Stimulated activated CD4-positive, alpha-beta T cell treated with anti-CD3 and anti-CD28 coated beads, Interleukin-15, amount 100 ng/mL, for 48 hours (primary cell): ENCODE measurements around the gene OR2M2.

Source experiments
- DNase-seq, 2 donors: peaks; one replicate each; pipeline ENCODE4 v3.0.0-alpha.2; 2020; ENCODE audit warnings: low read depth in 2 of 2

The OR2M2 gene

GRCh38 chr1:248174521-248174920 is at the start of gene OR2M2:
Gene OR2M2 (plus strand): TSS chr1:248174821. CDS start chr1:248179986, 5,165 bp downstream.
- DNase-seq: no peak

- no peak for DNase-seq
Observed at GRCh38 chr1:248127653-248128052, 47.0 kb upstream of the OR2M2 start.

GRCh38 chr1:248136811-248137210 is 37.8 kb upstream of the OR2M2 start:
- no peak for DNase-seq

- no peak for DNase-seq
Observed at GRCh38 chr1:248140846-248141245, 33.8 kb upstream of the OR2M2 start.

- no peak for DNase-seq
Observed at GRCh38 chr1:248143311-248143710, 31.3 kb upstream of the OR2M2 start.

- no peak for DNase-seq
Observed at GRCh38 chr1:248144513-248145198, 30.0 kb upstream of the OR2M2 start, which contains the start of gene OR2M5. Gene OR2M5 (plus strand): TSS chr1:248145148. CDS start chr1:248145148, 0 bp downstream.

- no peak for DNase-seq
Observed at GRCh38 chr1:248152056-248152827, 22.4 kb upstream of the OR2M2 start.

- DNase-seq: no peak
Observed at GRCh38 chr1:248155927-248156326, 18.7 kb upstream of the OR2M2 start.

- DNase-seq: no peak
Observed at GRCh38 chr1:248158758-248159157, 15.9 kb upstream of the OR2M2 start.

- no peak for DNase-seq
Observed at GRCh38 chr1:248164031-248164430, 10.6 kb upstream of the OR2M2 start.

GRCh38 chr1:248165186-248165585 is 9.4 kb upstream of the OR2M2 start:
- no peak for DNase-seq

GRCh38 chr1:248183996-248184395 is 9.4 kb downstream of the OR2M2 start:
- no peak for DNase-seq

GRCh38 chr1:248187363-248187762 is 12.7 kb downstream of the OR2M2 start:
- DNase-seq: no peak

- no peak for DNase-seq
Observed at GRCh38 chr1:248189026-248189425, 14.4 kb downstream of the OR2M2 start.

- no peak for DNase-seq
Observed at GRCh38 chr1:248194117-248194516, 19.5 kb downstream of the OR2M2 start.

- no peak for DNase-seq
Observed at GRCh38 chr1:248196965-248197364, 22.3 kb downstream of the OR2M2 start, which contains the start of gene OR2M3. Gene OR2M3 (plus strand): TSS chr1:248197265. CDS start chr1:248203068, 5,803 bp downstream.

GRCh38 chr1:248215880-248216279 is 41.3 kb downstream of the OR2M2 start:
- no peak for DNase-seq

- no peak for DNase-seq
Observed at GRCh38 chr1:248225537-248225936, 50.9 kb downstream of the OR2M2 start.

GRCh38 chr1:248229360-248229908 is 54.8 kb downstream of the OR2M2 start:
- DNase-seq: no peak
